GM23338 (cell line): Measurements from ENCODE around the gene SLC50A1. TPM values are rescaled to one million over a fixed set of nuclear protein-coding genes. Genes with fewer than 3 reads are reported as not detected.

ENCODE experiments used
- CREB1 ChIP-seq: fragments of 250-450 bp; sonication (Bioruptor Pico); IDR thresholded peaks from 2 replicates; pipeline ENCODE4 v1.5.0; 2020; ENCODE audit warnings: low read depth, mild to moderate bottlenecking, moderate library complexity
- CTCF ChIP-seq, 2 experiments: fragments of 200-600 bp in 1 of 2; sonication (generic) in 1 of 2; conservative IDR thresholded peaks; 2 replicates each; pipeline versions ENCODE4 v1.5.1 to v1.6.1; 2016 to 2017; ENCODE audit warnings: antibody characterized with exemption in 2 of 2, low read depth in 2 of 2, mild to moderate bottlenecking in 2 of 2, moderate library complexity in 1 of 2
- EZH2phosphoT487 ChIP-seq: fragments of 200-600 bp; sonication (generic); IDR thresholded peaks from one replicate; pipeline ENCODE4 v1.8.1; 2018; ENCODE audit warnings: antibody characterized with exemption; ENCODE audit not compliant: unreplicated experiment
- ZNF331 ChIP-seq: fragments of 250-450 bp; sonication (Bioruptor Pico); IDR thresholded peaks from 2 replicates; pipeline ENCODE4 v1.5.0; 2020; ENCODE audit warnings: low read depth, mild to moderate bottlenecking, moderate library complexity
- ZNF462 ChIP-seq: fragments of 250-450 bp; sonication (Bioruptor Pico); IDR thresholded peaks from 2 replicates; pipeline ENCODE4 v1.5.0; 2020; ENCODE audit warnings: mild to moderate bottlenecking, moderate library complexity
- polyA plus RNA-seq: library from polyadenylated mRNA; unstranded; fragments of >200 nt; fragmentation: Nextera tagmentation; extraction: Ambion mirVana; gene quantifications from 2 replicates; pipeline ENCODE4 v1.2.1, GENCODE V29; 2016
- total RNA-seq: library from RNA; depleted of rRNA; stranded (reverse); fragments of >200 nt; shearing (Covaris generic); gene quantifications from 2 replicates; pipeline ENCODE4 v1.2.3, GENCODE V29; 2014
- TF ChIP-seq, protein P1 (sequence below): IDR thresholded peaks from one replicate; pipeline ENCODE4 v1.6.1; 2018; ENCODE audit warnings: antibody characterized with exemption; ENCODE audit not compliant: unreplicated experiment

The SLC50A1 gene
- total and polyA plus RNA-seq, 2 experiments from 2014 or later = 30.0 to 63.9 TPM

GRCh38 chr1:155126556-155127104 is 9.0 kb upstream of the SLC50A1 start (continued):
- TF ChIP-seq ZNF462 (CRISPR knock-in tag) (no peak), CREB1 (CRISPR knock-in tag) (no peak), ZNF331 (CRISPR knock-in tag) (no peak), EZH2phosphoT487 (no peak), CTCF (conservative IDR thresholded peaks at IDR 0.05; ENCODE audit: low read depth in 2 of 2) (no peak)
- TF ChIP-seq, protein P1, sequence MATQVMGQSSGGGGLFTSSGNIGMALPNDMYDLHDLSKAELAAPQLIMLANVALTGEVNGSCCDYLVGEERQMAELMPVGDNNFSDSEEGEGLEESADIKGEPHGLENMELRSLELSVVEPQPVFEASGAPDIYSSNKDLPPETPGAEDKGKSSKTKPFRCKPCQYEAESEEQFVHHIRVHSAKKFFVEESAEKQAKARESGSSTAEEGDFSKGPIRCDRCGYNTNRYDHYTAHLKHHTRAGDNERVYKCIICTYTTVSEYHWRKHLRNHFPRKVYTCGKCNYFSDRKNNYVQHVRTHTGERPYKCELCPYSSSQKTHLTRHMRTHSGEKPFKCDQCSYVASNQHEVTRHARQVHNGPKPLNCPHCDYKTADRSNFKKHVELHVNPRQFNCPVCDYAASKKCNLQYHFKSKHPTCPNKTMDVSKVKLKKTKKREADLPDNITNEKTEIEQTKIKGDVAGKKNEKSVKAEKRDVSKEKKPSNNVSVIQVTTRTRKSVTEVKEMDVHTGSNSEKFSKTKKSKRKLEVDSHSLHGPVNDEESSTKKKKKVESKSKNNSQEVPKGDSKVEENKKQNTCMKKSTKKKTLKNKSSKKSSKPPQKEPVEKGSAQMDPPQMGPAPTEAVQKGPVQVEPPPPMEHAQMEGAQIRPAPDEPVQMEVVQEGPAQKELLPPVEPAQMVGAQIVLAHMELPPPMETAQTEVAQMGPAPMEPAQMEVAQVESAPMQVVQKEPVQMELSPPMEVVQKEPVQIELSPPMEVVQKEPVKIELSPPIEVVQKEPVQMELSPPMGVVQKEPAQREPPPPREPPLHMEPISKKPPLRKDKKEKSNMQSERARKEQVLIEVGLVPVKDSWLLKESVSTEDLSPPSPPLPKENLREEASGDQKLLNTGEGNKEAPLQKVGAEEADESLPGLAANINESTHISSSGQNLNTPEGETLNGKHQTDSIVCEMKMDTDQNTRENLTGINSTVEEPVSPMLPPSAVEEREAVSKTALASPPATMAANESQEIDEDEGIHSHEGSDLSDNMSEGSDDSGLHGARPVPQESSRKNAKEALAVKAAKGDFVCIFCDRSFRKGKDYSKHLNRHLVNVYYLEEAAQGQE = no peak
